H54 (cell line): Measurements from ENCODE around the gene TMEM53.

ENCODE experiments used
- DNase-seq: peaks from one replicate; pipeline ENCODE4 v3.0.0; 2011; ENCODE audit warnings: low spot score, mixed read lengths; ENCODE audit not compliant: insufficient read length
- FAIRE-seq: peaks from 3 replicates; lab custom pipeline; 2011; peaks lifted over from hg19 to GRCh38; lab: Jason Lieb, UNC
- POLR2A ChIP-seq: IDR thresholded peaks from 2 replicates; pipeline ENCODE4 v1.6.1; 2011; ENCODE audit warnings: low read depth, mild to moderate bottlenecking, low read length

Gene TMEM53

DNA sequence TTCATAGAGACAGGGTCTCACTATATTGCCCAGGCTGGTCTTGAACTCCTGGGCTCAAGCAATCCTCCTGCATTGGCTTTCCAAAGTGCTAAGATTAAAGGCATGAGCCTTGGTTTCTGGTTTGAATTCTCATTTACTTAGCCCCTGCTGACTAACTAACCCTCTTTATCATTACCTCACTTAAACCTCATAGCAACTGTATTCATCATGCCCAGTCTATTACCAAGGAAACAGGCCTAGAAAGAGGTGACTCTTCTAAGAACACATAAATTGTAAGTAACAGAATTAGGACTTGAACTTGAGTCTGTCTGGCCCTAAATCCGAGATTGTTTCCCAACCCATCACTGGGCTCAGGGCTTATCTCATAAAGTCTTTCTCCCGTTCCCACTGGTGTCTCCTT, 44.2 kb downstream of the TMEM53 start:
- FAIRE-seq (no peak), DNase-seq (no peak)
- TF ChIP-seq POLR2A, result no peak

DNA sequence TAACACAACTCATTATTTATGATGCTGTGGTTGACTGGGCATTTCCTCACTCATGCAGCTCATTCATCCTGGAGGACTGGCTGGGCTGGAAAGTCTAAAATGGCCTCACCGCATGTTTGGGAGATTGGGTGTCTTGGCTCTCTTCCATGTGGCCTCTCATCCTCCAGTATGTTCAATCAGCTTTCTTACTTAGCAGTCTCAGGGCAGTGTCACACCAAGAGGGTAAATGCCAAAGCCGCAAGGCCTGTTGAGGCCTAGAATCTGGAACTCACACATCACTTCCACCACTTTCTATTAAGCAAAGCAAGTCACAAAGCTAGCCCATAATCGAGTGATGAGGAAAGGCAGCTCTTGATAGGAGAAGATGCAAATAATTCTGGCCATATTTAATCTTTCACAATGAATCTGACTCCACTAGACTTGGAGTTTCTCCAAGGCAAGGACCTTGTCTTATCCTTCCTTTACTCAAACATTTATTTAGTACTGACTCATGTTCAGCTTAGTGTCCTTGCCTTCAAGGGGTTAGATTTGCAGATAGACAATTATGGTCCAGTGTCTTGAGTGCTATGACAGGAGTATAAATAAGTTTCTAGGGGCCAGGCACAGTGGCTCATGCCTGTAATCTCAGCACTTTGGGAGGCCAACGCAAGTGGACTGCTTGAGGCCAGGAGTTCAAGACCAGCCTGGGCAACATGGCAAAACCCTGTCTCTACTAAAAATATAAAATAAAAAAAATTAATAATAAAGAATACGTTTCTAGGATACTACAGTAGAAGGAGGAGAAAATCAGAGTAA, 45.1 kb downstream of the TMEM53 start:
- FAIRE-seq (peak; percentile 92), DNase-seq (peak; percentile 80)
- no peak for TF ChIP-seq POLR2A

DNA sequence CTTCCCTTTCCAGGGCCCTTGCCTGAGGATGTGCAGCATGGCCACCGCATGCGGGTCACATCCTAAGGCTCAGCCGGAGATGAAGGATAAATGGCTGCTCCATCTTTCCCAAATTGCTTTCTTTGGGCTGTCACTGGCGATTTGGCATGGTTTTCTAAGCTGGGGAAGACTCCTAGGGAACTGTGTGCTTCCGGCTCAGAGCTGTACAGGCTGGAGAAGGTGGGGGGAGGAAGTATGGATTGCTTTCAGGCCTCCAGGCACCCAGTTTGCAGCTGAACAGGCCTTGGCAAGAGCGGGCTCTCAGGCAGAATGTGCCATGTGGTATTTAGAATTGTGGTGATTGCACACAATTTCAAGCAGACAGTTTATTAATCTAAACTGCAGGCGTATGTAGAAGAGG, 48.9 kb downstream of the TMEM53 start:
- FAIRE-seq (no peak), DNase-seq (no peak)
- no peak for TF ChIP-seq POLR2A

DNA sequence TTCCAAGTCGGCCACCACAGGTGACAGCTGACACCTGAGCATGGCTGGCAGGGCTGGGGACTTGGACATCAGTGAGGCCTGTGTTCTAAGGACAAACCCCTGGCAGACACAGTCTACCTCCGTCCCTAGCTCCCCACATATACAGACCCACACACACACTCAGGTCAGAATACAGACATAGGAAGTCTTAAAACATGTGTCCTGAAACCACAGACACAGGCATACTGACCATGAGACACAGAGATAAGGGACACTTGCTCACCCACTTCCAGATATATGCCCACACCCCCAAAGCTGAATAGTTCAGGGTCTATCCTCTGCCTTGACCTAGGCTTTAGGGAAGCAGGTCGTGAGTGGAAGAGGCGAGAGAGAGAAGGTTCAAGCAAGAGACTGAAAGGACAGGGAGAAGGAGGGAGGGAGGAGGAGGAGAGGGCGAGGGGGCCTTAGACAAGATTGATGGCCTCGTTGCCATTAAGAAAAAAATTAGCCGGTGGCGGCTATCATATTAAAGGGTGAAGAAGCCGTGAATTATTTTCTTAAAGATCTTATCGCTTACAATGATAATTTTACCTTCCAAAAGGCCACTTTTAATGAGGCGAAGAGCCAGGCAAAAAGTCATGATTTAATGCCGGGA, 49.9 kb downstream of the TMEM53 start:
- no peak for DNase-seq
- no peak for FAIRE-seq
- no peak for TF ChIP-seq POLR2A

DNA sequence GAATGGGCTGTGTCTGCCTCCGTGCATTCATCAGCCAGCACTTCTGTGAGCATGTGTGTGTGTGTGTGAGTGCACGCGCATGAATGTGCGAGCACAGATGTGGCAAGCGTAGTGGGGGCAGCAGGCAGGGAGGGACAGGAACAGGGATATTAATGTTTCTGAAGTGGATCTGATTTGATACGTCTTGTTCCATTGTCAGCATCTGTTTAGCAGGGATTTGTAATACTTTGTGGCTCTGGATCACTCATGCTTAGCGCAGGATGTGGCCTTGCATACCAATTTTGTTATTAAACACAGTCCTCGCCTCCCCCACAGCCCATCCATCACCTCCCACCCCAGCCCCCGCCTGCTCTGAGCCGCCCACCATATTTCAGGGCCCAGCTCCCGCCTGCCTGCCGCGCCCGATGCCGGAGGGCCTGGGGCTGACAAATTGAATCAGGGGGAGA, 52.4 kb downstream of the TMEM53 start:
- no peak for TF ChIP-seq POLR2A
- FAIRE-seq, result no peak
- DNase-seq, result no peak

DNA sequence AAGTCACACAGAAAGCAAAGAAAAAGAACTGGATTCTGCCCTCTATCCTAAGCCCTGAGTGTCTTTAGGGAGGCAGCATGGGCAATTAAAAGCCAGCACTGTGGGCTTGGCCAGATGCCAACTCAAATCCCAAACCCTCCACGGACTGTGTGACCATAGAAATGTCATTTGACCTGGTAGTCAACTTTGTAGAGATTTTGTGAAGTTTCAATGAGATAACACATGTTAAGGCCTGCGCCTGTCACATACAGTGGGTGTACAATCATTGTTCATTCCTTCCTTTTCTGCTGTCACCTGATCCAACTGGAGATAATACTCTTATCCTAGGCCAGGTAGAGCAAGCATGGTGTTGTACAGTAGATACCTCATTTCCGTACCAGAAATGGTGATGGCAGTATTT, 54.2 kb downstream of the TMEM53 start:
- no peak for TF ChIP-seq POLR2A
- FAIRE-seq, result no peak
- no peak for DNase-seq

DNA sequence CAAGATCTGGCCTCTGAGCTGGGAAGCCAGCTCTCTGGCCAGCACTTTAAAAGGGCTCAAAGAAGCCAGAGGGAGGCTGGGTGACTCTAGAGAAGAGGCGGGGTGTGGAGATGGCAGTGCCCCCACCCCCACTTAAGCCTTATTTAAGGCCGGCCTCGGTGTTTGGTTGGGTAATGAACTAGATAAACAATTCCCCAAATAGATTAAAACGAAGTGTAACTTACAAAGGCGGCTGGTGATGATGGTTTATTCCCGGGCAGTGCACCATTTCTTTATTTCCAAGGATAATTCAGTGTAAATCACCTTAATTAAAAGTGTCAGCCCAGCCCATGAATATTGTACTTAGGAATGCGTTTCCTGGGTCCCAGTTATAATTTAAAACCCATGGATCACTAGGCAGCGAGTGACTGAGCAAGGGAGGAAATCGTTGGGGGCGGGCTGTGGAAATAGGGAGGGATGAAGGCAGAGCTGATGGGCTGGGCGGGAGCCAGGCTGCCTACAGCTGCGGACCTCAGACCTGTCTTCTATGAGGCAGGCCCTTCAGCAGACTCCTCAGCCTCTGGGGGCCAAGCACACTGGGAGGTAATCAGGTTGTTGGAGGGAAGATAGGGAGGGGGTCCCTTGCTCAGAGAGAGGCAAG, 54.9 kb downstream of the TMEM53 start:
- FAIRE-seq (no peak), DNase-seq (peak; percentile 46)
- no peak for TF ChIP-seq POLR2A

DNA sequence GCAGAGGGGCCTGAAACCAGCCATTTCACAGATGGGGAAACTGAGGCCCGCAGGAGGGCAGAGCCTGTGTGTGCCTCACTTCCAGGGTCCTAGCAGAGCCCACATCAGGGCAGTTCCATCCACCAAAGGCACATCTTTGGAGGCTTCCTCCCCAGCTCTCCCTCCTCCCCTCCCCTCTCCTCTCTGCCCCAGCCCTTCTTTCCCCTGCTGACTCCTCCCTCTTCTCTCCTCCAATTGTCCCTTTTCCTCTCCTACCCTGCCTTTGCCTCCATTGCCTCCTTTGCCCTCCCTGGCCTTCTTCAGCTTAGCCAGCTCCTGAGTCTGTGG, 56.6 kb downstream of the TMEM53 start:
- FAIRE-seq (no peak), DNase-seq (no peak)
- TF ChIP-seq POLR2A, result no peak

DNA sequence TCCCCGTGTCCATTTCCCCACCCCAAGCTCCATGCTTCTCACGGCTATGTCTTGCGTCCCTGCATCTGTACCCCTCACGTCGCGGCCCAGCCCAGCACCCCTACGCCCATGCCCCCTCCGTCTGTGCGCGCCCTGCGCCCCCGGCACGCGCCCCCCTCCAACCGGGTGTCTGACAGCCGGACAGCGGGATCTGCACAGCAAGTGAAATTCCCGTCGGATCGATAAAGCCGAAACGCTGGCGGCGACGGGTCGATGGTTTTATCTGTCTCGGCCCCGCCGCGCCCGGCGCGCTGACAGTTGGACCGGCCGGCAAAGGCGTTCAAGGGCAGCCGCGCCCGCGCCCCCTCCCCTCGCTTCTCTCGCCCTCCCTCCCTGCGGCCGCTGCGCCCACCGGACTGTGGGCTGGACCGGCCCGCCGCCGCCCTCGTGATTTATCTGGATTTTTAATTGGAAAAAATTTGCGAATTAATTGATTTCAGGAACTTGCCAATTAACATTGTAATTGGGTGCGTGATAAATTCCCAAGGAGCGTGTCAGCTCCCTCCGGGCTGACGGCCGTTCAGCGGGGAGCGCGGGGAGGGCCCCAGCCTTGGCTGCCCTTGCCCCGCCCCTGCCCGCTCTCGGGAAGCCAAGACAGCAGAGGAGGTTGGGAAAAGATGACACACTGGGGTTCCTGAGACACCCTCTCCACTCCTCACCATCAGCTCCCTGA, 57.1 kb downstream of the TMEM53 start:
- no peak for DNase-seq
- FAIRE-seq, result no peak
- TF ChIP-seq POLR2A, result no peak

DNA sequence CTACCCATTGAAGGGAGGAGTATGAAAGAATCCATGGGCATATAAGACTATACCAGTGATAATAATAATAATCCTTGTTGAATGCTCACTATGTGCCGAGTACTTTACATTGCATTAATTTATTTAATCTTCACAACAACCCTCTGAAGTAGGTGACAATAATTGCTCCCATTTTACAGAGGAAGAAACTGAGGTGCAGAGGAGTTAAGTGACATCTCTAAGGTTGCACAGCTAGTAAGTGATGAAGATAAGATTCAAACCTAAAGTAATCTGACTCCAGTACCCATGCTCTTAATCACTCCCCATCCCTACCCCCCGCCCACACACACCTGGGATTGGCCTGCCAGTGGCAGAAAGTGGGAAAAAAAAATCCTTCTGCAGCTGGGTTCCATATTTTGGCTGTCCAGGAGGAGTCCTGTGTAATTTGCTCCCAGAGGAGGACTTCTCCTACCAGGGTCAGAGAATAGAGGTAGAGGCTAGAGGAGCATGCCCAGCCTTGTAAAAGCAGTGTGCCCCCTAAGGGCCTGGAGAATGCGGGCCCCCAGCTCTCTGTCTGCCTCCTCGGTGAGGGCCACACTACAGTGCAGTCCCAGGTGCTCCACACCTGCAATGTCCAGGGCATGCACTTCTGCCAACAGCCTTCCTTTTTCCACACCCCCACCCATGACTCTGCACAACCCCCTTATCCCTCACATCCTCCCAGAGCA, 57.8 kb downstream of the TMEM53 start:
- no peak for DNase-seq
- no peak for FAIRE-seq
- TF ChIP-seq POLR2A, result no peak

DNA sequence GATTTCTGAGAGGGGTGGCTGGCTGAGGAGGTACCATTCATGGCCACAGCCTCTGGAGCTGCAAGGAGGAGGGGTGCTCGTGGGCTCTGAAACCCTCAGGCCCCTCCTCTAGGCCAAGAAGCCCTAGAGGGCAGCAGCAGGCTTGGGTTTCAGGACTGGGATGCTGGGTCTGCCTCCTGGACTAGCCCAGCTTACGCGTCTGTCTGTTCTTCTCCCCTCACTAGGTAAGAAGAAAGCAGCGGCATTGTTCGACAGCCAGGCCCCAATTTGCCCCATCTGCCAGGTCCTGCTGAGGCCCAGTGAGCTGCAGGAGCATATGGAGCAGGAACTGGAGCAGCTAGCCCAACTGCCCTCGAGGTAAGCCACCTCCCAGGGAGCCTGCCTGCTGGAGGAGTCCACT, 60.3 kb downstream of the TMEM53 start:
- FAIRE-seq (no peak), DNase-seq (no peak)
- TF ChIP-seq POLR2A, result no peak

DNA sequence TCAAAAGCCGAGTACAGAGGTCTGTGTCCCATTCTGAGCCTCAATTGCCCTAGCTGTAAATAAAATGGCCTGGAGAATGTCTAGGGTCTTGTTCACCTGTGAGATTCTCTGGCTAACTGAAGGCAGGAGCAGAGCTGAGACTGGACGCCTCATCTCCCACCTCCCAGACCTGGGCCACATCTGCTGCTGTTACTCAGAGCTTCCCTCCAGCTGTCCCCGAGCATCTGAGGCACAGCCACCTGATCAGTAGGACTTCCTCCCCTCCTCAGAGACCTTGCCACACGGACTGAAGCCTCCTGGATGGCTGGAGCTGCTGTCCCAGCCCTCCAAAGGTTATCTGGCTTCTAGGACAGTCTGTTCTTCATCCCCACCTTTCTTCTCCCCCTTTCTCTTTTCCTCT, 62.4 kb downstream of the TMEM53 start:
- DNase-seq (no peak), FAIRE-seq (no peak)
- no peak for TF ChIP-seq POLR2A

DNA sequence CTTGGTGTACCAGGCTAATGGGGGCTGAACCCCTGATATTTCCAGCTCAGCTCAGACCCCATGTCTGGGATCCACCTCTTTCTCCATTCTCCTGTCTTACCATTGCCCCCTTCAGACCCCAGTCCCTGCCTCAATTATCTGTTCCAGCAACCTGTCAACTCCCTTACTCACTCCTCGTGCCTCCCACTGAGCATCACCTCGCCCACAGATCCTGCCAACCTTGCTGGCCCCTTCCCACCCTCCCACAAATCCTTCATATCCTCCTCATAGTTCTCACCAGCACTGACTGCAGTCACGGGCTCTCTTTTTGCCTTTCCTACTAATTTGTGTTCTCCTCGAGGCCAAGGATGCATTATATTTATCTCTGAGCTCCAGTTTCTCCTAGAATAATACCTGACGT, 62.9 kb downstream of the TMEM53 start:
- FAIRE-seq (no peak), DNase-seq (no peak)
- TF ChIP-seq POLR2A, result no peak
